Measurements from ENCODE around the gene BEST1.

- no peak for TF ChIP-seq CTCF (conservative IDR thresholded peaks at IDR 0.05)
- TF ChIP-seq ZFX (IDR thresholded peaks at IDR 0.05), result no peak
These were observed 9.0 kb downstream of the BEST1 start for GRCh38 chr11:61959114-61959513.

All from C4-2B (cell line).